Endothelial cell (in vitro differentiated cells): ENCODE measurements around the gene NDP. TPM values are rescaled to one million over a fixed set of nuclear protein-coding genes. Genes with fewer than 3 reads are reported as not detected.

Experiments
- DNase-seq: peaks from one replicate; pipeline ENCODE4 v3.0.0; 2021; ENCODE audit warnings: low spot score
- H3K27ac Mint-ChIP-seq: one replicate; pipeline ENCODE4 v1.8.0; 2021; ENCODE audit warnings: mixed read lengths, inconsistent platforms; ENCODE audit not compliant: unreplicated experiment
- H3K27me3 Mint-ChIP-seq: one replicate; pipeline ENCODE4 v1.8.0; 2021; ENCODE audit warnings: mild to moderate bottlenecking, moderate library complexity, mixed read lengths, inconsistent platforms; ENCODE audit not compliant: unreplicated experiment
- H3K36me3 Mint-ChIP-seq: one replicate; pipeline ENCODE4 v1.8.0; 2021; ENCODE audit warnings: mild to moderate bottlenecking, low read depth, mixed read lengths, inconsistent platforms; ENCODE audit not compliant: unreplicated experiment
- H3K4me1 Mint-ChIP-seq: one replicate; pipeline ENCODE4 v1.8.0; 2021; ENCODE audit warnings: mild to moderate bottlenecking, mixed read lengths, inconsistent platforms; ENCODE audit not compliant: unreplicated experiment
- H3K4me3 Mint-ChIP-seq: one replicate; pipeline ENCODE4 v1.8.0; 2021; ENCODE audit warnings: mild to moderate bottlenecking, mixed read lengths, inconsistent platforms; ENCODE audit not compliant: unreplicated experiment
- H3K9me3 Mint-ChIP-seq: one replicate; pipeline ENCODE4 v1.8.0; 2021; ENCODE audit warnings: mixed read lengths, inconsistent platforms; ENCODE audit not compliant: unreplicated experiment
- total RNA-seq: library from RNA; stranded (reverse); fragmentation: NEBNext Ultra II Directional; extraction: Animal tissue kit (Norgen Biotek cat#: 25700); gene quantifications from one replicate; pipeline ENCODE4 v1.2.1, GENCODE V29; 2021; ENCODE audit not compliant: unreplicated experiment
- TF ChIP-seq, protein P1 (sequence below): fragments of 200-600 bp; sonication (generic); IDR thresholded peaks from one replicate; pipeline ENCODE4 v1.5.0; 2021; ENCODE audit warnings: antibody characterized with exemption; ENCODE audit not compliant: unreplicated experiment

NDP gene
- total RNA-seq, 1 donor from 2014 or later = not detected

DNA sequence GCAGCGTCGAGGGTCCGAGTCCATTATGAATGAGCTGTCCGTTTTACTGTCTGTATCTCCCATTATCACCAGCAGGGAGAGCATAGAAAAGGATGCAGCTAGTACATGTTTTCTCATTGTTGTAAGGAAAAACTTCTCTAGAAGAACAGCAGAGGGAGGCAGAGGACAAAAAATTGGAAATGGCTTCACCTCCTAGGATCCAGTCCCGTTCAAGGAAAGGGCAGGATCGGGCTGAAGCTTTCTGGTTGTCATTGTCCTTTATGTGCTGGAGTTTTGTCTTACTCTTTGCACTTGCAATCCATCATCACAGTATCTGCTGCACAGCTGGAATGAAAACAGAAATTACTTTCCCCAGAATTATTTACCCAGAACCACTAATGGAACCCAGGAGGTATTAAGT, 14.7 kb downstream of the NDP start:
- no peak overlapping the region for H3K27ac Mint-ChIP-seq
- H3K9me3 Mint-ChIP-seq = no peaks in the 10 kb centered on the region
- H3K36me3 Mint-ChIP-seq = no peaks in the 10 kb centered on the region
- no peaks in the 10 kb centered on the region for H3K4me1 Mint-ChIP-seq
- no peak overlapping the region for H3K4me3 Mint-ChIP-seq
- TF ChIP-seq, protein P1, sequence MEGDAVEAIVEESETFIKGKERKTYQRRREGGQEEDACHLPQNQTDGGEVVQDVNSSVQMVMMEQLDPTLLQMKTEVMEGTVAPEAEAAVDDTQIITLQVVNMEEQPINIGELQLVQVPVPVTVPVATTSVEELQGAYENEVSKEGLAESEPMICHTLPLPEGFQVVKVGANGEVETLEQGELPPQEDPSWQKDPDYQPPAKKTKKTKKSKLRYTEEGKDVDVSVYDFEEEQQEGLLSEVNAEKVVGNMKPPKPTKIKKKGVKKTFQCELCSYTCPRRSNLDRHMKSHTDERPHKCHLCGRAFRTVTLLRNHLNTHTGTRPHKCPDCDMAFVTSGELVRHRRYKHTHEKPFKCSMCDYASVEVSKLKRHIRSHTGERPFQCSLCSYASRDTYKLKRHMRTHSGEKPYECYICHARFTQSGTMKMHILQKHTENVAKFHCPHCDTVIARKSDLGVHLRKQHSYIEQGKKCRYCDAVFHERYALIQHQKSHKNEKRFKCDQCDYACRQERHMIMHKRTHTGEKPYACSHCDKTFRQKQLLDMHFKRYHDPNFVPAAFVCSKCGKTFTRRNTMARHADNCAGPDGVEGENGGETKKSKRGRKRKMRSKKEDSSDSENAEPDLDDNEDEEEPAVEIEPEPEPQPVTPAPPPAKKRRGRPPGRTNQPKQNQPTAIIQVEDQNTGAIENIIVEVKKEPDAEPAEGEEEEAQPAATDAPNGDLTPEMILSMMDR = peak; percentile 52
- peak; percentile 27 for DNase-seq
- H3K27me3 Mint-ChIP-seq = peaks cover 4% of the 10 kb centered on the region

DNA sequence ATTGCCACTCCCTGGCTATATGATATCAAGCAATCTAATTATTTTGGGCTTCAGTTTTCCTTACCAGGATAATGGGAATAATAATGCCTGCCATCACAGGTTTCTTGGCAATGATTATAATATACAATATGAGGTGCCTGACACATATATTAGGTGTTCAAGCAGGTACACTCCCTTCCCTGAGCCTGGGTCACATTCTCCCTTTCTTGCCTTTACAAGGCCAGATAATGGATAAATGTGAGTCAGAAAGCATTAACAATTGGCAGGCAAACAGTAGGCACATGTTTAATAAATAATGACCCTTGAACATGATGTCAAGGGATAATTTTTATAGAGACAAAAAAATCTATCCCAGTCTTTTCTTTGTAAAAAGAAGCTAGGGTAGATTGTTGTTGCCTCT, 17.2 kb downstream of the NDP start:
- Mint-ChIP-seq H3K36me3 (no peaks in the 10 kb centered on the region), H3K4me3 (no peak overlapping the region), H3K27me3 (peaks cover 4% of the 10 kb centered on the region), H3K9me3 (no peaks in the 10 kb centered on the region), H3K27ac (no peak overlapping the region), H3K4me1 (no peaks in the 10 kb centered on the region)
- TF ChIP-seq, protein P1 = no peak
- no peak for DNase-seq

DNA sequence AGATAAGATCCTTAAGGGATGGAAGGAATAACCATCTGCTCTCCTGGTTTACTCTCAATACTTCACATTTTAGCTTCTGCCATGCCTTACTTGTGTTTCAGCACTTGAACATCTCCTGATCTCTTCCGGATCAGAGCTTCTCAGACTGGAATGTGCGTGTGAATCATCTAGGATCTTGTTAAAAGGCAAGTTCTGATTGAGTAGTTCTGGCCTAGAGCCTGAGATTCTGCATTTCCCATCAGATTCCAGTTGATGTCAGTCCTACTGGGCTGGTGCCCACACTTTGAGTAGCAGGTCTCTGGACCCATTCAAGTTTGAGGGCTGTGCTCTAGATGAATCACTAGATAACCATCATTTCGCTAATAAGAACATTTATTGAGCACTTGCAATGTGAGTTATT, 20.0 kb downstream of the NDP start:
- peaks cover 4% of the 10 kb centered on the region for H3K27me3 Mint-ChIP-seq
- TF ChIP-seq, protein P1 = no peak
- no peaks in the 10 kb centered on the region for H3K9me3 Mint-ChIP-seq
- DNase-seq = no peak
- H3K36me3 Mint-ChIP-seq = no peaks in the 10 kb centered on the region
- H3K4me1 Mint-ChIP-seq = no peaks in the 10 kb centered on the region
- H3K4me3 Mint-ChIP-seq = no peak overlapping the region
- H3K27ac Mint-ChIP-seq = no peak overlapping the region

DNA sequence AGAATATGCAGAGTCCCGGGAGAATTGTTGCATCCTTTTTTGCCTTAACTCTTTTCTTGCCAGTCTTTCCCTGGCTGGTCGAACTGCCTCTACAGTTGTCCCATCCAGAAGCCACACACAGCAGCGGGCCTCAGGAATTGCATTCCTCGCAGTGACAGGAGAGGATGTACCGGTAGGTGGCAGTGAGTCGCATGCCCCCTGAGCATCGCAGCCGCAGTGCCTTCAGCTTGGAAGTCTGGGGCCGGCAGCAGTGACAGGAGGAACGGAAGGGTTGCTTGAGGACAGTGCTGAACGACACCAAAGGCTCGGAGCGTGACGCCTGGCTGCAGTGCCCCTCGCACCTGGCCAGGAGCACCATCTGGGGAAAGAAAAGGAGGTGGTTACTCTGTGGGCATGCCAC, 23.5 kb downstream of the NDP start:
- Mint-ChIP-seq H3K9me3 (no peaks in the 10 kb centered on the region), H3K4me1 (peaks cover 5% of the 10 kb centered on the region), H3K27me3 (peaks cover 2% of the 10 kb centered on the region), H3K36me3 (no peaks in the 10 kb centered on the region), H3K27ac (no peak overlapping the region), H3K4me3 (no peak overlapping the region)
- TF ChIP-seq, protein P1 = no peak
- DNase-seq = peak; percentile 32

DNA sequence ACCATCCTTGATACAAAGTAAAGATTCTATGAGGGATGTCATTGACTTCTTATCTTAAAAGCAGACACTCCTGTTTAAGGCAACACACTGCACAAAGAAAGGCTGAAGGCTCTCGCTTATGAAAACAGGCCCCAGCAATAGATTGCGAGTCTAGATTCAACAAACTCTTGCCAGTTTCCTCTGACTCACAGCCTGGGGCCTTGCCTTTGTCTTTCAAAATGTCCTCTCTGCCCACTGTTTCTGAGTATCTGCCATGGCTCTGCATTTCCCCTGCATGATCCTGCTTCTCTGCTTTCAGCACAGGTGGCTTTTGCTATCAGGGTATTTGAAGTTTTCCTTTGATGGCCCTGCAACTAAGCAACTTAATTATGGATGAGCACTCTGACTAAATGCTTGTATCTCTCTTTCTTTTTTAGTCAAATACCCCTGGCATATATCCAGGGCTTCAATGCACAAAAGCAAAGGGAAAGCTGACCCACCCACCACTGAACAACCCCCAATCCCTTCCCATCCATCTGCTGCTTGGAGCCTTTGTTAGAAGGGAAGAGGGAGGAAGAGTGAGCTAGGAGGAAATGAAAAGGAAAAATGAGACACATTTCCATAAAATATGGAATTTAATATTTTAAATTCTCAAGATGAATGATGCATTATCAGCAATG, 32.2 kb downstream of the NDP start:
- H3K36me3 Mint-ChIP-seq = no peaks in the 10 kb centered on the region
- no peak overlapping the region for H3K27ac Mint-ChIP-seq
- DNase-seq = no peak
- H3K4me3 Mint-ChIP-seq = no peak overlapping the region
- no peaks in the 10 kb centered on the region for H3K4me1 Mint-ChIP-seq
- no peaks in the 10 kb centered on the region for H3K27me3 Mint-ChIP-seq
- TF ChIP-seq, protein P1 = no peak
- no peaks in the 10 kb centered on the region for H3K9me3 Mint-ChIP-seq
